C4-2B (cell line): ENCODE results near the gene VSIG8.

ENCODE experiments used
- H3K27ac ChIP-seq: fragments of 450-650 bp; 2 replicates; pipeline ENCODE4 v1.5.1; 2017
- ZFX ChIP-seq: fragments of 450-650 bp; IDR thresholded peaks from 2 replicates; pipeline ENCODE4 v1.6.1; 2017
- TF ChIP-seq, protein P1 (sequence below): fragments of 450-650 bp; conservative IDR thresholded peaks from 2 replicates; pipeline ENCODE4 v1.5.1; 2017; ENCODE audit warnings: mild to moderate bottlenecking

VSIG8 gene

DNA sequence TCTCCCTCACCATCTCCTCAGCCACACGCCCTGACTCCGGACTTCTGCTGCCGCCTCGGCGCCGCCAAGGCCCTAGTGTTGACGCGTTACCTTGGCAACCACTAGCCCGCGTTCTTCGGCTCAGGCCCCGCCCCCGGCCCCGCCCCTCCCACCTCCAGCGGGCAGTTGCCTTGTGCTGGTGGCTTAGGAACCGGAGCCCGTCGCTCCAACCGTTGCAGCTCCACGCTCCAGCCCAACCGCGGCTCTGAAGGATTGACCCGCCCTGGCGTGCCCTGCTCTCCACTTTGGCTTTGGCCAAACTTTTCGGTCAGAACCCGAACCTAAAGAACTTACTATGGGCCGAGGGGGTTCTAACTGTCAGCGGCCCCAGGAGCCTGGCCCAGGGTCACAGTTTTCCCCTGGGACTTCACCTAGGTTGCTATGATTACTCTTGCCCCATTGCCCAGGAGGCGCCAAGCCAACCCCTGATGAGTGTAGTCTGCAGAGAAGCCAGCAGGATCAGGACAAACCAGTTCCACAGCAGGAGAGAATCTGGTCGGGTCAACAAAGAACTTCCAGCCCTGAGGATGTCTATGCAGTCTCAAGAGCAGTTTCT, 37.7 kb upstream of the VSIG8 start, which contains the start of gene CFAP45:
CFAP45 (minus strand) TSS at position 80 of the 595 bp plus-strand sequence; CDS start at position 13, 67 bp downstream.
- TF ChIP-seq, protein P1, sequence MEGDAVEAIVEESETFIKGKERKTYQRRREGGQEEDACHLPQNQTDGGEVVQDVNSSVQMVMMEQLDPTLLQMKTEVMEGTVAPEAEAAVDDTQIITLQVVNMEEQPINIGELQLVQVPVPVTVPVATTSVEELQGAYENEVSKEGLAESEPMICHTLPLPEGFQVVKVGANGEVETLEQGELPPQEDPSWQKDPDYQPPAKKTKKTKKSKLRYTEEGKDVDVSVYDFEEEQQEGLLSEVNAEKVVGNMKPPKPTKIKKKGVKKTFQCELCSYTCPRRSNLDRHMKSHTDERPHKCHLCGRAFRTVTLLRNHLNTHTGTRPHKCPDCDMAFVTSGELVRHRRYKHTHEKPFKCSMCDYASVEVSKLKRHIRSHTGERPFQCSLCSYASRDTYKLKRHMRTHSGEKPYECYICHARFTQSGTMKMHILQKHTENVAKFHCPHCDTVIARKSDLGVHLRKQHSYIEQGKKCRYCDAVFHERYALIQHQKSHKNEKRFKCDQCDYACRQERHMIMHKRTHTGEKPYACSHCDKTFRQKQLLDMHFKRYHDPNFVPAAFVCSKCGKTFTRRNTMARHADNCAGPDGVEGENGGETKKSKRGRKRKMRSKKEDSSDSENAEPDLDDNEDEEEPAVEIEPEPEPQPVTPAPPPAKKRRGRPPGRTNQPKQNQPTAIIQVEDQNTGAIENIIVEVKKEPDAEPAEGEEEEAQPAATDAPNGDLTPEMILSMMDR: no peak
- TF ChIP-seq ZFX: no peak
- peak within 1 kb of the TSS; percentile 76 for H3K27ac ChIP-seq

DNA sequence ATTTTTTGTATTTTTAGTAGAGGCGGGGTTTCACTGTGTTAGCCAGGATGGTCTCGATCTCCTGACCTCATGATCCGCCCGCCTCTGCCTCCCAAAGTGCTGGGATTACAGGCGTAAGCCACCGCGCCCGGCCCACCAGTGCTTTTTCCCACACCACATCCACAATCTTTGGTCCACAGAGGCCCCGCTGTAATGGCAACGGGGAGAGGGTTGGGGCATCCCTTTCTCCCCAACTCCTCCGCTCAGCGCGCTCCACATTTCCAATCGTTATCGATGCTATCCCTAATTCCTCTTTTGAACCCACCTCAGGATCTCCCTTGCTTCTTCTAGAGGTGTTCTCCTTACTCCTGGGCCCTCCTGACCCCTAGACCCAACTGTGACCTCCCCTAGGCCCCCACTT, 37.2 kb upstream of the VSIG8 start:
- peak overlapping the region; percentile 76 for H3K27ac ChIP-seq

DNA sequence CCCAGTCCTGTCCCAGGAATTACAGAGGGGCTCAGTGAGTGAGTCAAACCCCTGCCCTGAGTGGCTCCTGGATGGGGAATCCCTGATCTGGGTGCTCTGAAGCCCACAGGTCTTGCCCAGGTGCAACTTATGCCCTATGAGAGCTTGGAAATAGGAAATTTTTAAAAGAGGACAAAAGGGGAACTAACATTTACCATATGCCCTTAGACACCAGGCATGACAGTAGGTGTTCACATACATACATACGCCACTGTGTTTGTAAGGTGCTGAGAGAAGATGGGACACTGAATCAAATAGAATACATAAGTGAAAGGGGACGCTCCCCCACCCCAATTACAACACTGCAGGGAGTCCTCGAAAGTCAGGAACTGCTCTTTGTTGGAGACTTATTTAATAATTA, 36.1 kb upstream of the VSIG8 start:
- H3K27ac ChIP-seq: no peak overlapping the region

DNA sequence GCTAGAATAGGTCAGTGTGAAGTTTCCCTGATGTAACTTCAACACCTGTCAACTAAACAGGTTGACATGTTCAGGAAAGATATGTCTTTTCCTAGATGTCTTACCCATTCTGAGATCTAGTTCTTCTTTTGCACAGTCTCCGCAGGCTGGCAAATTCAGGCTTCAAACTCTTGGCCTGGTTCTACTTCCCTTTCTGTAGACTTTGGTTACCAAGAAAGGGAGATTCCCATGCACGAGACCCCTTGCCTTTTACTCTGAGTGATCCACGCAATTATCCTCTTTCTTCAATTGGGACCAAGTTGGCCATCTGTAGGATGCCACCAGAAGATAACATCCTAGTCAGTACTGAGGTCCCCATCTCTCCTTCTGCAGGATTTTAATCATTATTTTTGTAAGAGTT, 35.5 kb upstream of the VSIG8 start:
- H3K27ac ChIP-seq: no peak overlapping the region
- no peak for TF ChIP-seq ZFX

More for the DNA sequence above, 36.1 kb upstream of the VSIG8 start:
- TF ChIP-seq ZFX: no peak
- TF ChIP-seq, protein P1: no peak

DNA sequence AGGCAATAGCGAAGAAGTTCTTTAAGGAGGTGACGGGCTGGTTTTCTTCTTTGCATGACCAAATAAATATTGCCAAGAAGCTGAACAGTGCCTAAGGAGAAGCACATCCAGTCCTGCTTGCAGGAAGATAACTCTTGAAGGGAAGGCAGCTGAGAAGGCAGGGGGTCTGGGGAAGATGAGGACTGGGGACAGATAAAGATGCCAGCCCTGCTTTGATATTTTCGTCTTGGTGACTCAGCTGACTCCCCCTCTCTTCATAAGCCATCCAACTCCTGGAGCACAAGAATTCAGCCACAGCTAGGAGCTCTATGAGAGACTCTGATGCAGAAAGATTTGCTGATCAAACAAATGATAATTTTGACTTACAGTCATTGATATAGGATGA, 34.1 kb upstream of the VSIG8 start:
- TF ChIP-seq, protein P1: no peak
- TF ChIP-seq ZFX: no peak

DNA sequence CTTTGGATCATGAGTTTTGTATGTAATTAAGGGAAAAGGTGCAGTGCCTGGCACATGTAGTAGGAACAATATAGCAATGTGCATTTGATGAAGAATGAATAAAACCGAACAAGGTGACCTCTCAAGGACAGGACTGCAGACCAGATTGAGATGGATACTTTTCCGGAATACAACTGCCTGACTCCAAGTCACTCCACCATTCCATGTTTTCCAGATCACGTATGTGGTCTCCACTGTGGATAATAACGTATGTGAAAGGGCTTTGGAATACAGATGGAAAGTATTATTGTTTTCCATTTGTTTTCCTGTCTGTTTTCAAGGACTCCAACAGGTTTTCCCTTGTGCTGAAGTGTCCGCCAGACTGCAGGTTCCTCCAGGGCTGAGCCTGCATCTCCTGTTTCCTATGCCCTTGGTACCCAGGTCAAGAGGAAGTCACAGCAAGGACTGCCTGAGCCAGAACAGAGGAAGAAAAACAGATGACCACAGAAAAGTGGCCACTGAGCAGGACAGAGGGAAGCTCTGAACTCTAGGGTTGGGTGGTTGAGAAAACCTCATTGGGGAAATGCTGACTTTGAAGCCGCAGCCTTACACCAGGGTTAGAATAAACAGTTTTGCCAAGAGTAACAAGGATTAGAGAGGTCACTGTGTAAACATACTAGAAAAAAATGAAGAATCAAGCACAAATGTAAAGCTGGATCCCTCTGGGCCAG, 33.5 kb upstream of the VSIG8 start:
- no peak for TF ChIP-seq ZFX
- TF ChIP-seq, protein P1: no peak
- no peak overlapping the region for H3K27ac ChIP-seq

More for the DNA sequence above, 34.1 kb upstream of the VSIG8 start:
- H3K27ac ChIP-seq: no peak overlapping the region

DNA sequence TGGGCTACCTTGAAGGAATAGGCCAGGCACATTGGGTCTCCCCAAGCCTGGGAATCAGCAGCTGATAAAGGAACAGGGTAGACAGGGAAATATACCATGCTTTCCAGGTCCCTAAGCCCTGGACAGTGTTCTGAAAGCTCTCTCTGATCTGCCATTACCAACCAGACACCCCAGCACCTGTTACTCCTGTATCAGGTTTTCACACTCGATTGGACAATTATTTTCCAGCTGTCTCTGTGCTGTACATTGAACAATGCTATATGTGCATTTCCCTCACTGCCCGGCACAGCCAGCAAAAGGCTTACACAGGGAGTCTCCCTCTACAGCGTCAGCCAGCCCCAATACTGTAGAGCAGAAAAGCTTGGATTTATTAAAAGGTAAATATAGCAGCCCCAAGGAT, 32.8 kb upstream of the VSIG8 start:
- no peak overlapping the region for H3K27ac ChIP-seq
- no peak for TF ChIP-seq ZFX
- TF ChIP-seq, protein P1: no peak

DNA sequence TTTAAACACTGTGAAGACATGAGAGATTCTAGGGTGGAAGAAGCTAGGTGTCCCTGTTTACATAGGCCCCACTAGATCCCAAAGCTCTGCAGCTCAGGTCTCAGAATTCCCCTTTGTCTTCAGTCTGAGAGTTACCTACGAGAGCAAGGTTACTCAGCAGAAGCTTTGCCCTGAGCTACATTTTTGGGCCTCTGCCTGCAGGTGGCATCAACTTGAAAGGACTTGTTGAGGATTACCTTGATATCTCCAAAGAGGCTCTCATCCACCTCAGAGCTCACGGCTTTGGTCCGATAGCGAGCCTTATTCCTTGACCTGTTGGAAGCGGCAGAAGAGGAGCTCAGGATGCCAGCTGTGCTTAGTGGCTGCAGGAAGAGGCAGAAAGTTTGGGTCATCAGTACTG, 30.5 kb upstream of the VSIG8 start:
- H3K27ac ChIP-seq: no peak overlapping the region
- TF ChIP-seq ZFX: no peak
- TF ChIP-seq, protein P1: no peak
